H7 (cell line): ENCODE results near the gene TSPAN9. TPM values are rescaled to one million over a fixed set of nuclear protein-coding genes. Genes with fewer than 3 reads are reported as not detected.

ENCODE experiments used
- DNase-seq: peaks from one replicate; pipeline ENCODE4 v3.0.0; 2012
- H3K27me3 ChIP-seq: 2 replicates; pipeline ENCODE4 v1.6.0; 2011; ENCODE audit warnings: mild to moderate bottlenecking, low read length; ENCODE audit not compliant: control insufficient read depth, insufficient read depth
- H3K36me3 ChIP-seq: replicated peaks from 2 replicates; pipeline ENCODE4 v1.5.1; 2011; ENCODE audit warnings: low read length; ENCODE audit not compliant: control insufficient read depth, insufficient read depth
- H3K4me3 ChIP-seq: 2 replicates; pipeline ENCODE4 v1.5.1; 2011; ENCODE audit warnings: low read depth, mild to moderate bottlenecking, control low read depth, low read length, moderate library complexity; ENCODE audit not compliant: insufficient read depth
- total RNA-seq: library from RNA; depleted of rRNA; stranded (reverse); fragments of >200 nt; shearing (Covaris generic); gene quantifications from 2 replicates; pipeline ENCODE4 v1.2.3, GENCODE V29; 2014

Gene TSPAN9
- total RNA-seq, 1 experiment from 2014 or later: 22.4 TPM

DNA sequence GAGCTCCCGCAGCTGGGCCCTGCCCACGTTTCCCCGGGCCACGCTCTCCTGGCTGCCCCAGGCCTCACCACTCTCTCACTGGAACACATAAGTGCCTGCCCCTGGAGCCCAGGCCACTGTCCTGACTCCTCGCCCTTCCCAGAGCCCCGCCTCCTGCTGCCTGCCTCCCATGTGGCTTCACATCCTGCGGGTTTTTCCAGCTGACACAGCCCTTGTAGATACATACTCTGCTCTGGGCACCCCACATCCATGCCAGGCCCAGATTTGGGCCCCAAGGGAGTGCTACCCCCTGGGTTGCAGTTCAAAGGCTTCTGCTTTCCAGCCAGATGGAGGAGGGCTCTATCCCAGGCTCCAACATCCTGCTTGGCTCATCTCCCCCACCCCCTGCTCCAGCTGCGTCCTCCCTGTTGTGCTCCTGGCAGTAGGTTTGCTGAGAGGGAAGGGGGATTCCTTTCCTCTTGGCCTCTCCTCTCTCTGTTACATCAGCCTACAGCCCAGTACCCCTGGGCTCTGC lies 60.1 kb downstream of the TSPAN9 start:
- no peak overlapping the region for H3K4me3 ChIP-seq
- H3K36me3 ChIP-seq: no peaks in the 10 kb centered on the region
- peak; percentile 82 for DNase-seq
- H3K27me3 ChIP-seq: no peaks in the 10 kb centered on the region

GRCh38 chr12:3137814-3138445 lies 60.8 kb downstream of the TSPAN9 start:
- no peaks in the 10 kb centered on the region for H3K27me3 ChIP-seq
- DNase-seq: no peak

DNA sequence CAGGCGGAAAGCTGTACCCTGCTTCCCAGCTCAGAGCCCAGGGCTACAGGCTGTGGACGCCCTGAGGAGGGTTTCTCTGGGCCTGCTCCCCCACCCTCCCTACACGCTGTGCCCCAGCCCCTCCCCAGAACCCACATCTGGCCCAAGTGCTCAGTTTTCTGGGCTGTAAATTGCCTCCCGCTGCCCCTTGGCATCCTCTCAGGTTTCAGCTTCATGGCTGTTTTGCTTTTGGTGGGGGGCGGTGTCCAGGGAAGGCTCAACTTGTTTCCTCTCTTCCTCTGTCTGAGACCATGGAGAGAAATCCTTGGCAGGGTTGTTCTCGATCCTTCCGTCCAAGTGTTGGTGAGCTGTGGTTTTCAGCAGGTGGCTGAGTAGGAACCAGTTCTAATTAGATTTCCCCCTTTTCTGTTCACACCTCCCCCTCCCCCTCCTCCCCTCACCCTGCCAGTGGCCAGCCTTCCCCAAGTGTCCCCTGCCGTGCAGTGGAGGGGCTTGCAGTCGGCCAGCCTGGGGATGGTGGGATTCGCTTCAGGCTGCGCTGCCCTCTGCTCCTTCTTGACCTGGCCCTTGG lies 61.8 kb downstream of the TSPAN9 start:
- H3K36me3 ChIP-seq: no peaks in the 10 kb centered on the region
- no peak for DNase-seq
- H3K4me3 ChIP-seq: no peak overlapping the region
- no peaks in the 10 kb centered on the region for H3K27me3 ChIP-seq

More at GRCh38 chr12:3137814-3138445, 60.8 kb downstream of the TSPAN9 start:
- no peak overlapping the region for H3K4me3 ChIP-seq
- no peaks in the 10 kb centered on the region for H3K36me3 ChIP-seq

DNA sequence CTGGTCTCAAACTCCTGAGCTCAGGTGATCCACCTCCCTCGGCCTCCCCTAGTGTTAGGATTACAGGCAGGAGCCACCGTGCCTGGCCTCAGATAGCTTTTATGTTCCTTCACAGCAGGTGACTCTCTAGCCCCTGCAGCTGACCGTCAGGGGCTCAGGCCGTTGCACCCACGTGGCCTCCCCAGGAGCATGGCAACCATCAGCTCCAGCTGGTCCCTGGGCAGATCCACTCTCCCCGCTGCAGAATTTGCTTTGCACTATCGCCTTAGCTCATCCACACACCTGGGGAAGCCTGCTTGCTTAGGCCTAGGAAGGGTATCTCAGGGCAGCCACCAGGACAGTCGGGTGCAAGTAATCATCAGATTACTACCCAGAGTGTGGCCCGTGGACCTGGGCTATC lies 62.6 kb downstream of the TSPAN9 start:
- no peak for DNase-seq
- no peaks in the 10 kb centered on the region for H3K27me3 ChIP-seq
- no peak overlapping the region for H3K4me3 ChIP-seq
- H3K36me3 ChIP-seq: no peaks in the 10 kb centered on the region

- DNase-seq: no peak
- Histone ChIP-seq H3K27me3 (no peaks in the 10 kb centered on the region), H3K4me3 (no peak overlapping the region), H3K36me3 (no peaks in the 10 kb centered on the region)
These were observed 63.1 kb downstream of the TSPAN9 start for GRCh38 chr12:3140284-3140683.

DNA sequence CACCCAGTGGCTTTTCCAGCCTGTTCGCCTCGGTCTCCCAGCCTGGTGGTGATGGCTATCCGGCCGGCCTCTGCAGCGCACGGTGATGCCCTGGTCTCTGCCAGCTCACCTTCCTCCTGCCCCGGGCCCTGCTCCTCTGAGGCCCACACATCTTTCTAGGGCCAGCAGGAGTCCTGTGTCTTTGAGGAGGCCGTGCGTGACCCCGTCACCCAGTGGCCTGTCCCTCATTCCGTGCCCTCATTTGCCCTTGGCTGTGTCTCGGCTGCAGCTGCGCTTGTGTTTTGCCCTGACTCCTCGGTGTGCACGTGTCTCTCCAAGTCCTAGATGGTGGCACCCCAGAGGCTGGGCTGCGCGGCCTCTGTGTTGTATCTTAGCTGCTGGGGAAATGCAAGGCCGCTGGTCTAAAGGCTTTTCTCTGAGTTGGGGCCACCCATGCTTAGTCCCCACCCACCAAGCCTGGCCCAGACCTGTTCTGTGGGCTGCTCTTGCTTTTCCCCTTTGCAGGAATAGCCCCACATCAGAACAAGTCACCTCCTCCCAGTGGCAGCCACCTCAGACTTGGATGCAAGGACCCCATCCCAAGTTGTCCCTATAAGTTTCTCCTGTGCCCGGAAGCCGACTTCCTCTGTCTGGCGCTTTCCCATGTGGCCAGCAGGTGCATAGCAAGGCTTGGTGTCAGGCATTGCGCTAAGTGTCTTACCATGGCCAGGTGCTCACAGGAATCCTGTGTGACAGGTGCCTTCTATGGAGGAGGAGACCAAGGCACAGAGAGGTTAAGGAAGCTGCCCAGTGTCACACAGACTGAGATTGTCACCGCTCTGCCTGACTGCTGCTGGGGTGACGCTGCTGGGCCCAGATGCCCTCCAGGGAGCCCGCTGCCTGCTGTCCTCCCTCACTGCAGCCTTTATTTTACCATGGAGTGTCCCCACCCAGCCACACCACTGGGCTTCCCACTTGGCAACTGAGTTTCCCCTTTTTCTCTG lies 64.5 kb downstream of the TSPAN9 start:
- Histone ChIP-seq H3K4me3 (no peak overlapping the region), H3K27me3 (no peaks in the 10 kb centered on the region), H3K36me3 (no peaks in the 10 kb centered on the region)
- peak; percentile 69 for DNase-seq

DNA sequence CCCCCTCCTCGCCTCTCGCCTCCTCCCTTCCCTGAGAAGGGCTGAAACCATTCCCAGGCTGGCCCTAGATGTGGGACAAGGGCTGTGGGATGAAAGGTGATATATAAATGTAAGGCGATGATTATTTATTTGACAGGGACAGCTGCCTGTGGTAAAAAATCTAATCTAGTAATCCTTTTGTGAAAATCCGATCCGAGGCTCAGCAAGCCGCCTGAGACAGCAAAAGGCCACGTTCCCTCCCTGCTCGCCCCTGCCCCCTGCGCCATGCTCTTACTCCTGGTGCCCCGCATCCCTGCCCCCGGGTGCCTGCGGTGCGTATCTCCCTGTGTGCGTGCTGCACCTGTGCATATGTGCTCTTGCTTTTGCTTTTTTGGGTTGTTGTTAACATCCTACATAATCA lies 65.2 kb downstream of the TSPAN9 start:
- Histone ChIP-seq H3K27me3 (no peaks in the 10 kb centered on the region), H3K4me3 (no peak overlapping the region), H3K36me3 (no peaks in the 10 kb centered on the region)
- no peak for DNase-seq

- Histone ChIP-seq H3K27me3 (no peaks in the 10 kb centered on the region), H3K4me3 (no peak overlapping the region), H3K36me3 (no peaks in the 10 kb centered on the region)
- DNase-seq: no peak
These were observed 67.3 kb downstream of the TSPAN9 start for GRCh38 chr12:3144495-3144894.

GRCh38 chr12:3145033-3145432 lies 67.9 kb downstream of the TSPAN9 start:
- no peaks in the 10 kb centered on the region for H3K36me3 ChIP-seq
- H3K27me3 ChIP-seq: no peaks in the 10 kb centered on the region
- no peak for DNase-seq
- H3K4me3 ChIP-seq: no peak overlapping the region

DNA sequence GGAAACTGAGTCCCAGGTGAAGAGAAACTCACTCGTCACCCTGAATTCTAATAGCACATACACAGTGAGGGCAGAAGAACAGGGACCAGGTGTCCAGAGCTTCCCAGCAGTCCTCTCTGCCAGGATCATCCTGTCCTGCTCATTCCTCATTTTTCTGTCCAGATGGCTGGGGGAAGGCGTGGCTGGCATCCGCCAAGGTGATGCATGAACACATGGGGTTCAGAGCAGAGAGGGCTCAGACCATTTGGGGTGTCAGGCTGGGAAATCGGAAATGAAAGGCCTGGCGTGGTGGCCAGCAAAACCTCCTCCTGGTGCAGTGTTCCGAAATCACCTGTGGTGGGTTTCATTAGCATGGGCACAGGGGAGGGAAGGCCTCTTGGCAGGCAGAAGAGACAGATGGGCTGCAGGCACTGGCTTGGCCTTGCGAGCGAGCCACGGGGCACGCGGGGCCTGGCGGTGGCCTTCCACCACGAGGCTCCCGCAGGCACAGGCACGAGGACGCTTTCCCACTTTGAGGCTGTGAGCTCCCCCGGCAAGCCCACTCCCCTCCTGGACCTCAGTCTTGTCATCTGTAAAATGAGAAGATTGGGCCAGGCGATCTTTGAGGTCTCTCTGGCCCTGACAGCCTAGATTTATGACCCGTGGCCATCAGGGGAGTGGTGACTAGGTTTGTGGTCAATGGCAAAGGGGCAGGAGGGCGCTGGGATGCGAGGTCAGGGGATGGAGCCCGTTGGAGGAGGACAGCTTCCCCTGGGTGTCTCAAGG lies 68.5 kb downstream of the TSPAN9 start:
- H3K4me3 ChIP-seq: no peak overlapping the region
- no peaks in the 10 kb centered on the region for H3K27me3 ChIP-seq
- no peak for DNase-seq
- no peaks in the 10 kb centered on the region for H3K36me3 ChIP-seq

DNA sequence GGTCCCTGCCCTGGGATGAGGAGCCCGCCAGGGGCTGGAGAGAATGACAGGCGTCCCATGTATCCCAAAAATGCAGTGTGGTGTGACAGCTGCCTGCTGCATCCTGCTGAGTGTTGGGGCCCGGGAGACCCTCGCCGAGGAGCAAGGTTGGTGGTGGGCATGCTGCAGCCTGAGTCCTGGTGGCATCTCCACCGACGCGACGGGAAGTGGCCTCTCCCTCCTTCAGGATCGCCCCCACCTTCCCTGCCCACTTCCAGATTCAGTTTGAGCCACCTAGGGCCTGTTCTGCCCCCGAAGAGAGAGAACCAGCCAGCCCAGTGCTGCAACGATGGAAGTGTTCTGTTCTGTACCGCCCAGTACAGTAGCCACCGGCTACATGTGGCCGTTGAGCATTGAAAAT lies 70.1 kb downstream of the TSPAN9 start:
- no peaks in the 10 kb centered on the region for H3K36me3 ChIP-seq

GRCh38 chr12:3148366-3149000 lies 71.3 kb downstream of the TSPAN9 start:
- no peaks in the 10 kb centered on the region for H3K27me3 ChIP-seq
- H3K4me3 ChIP-seq: no peak overlapping the region
- H3K36me3 ChIP-seq: no peaks in the 10 kb centered on the region
- peak; percentile 67 for DNase-seq

More for the DNA sequence above, 70.1 kb downstream of the TSPAN9 start:
- DNase-seq: no peak
- Histone ChIP-seq H3K4me3 (no peak overlapping the region), H3K27me3 (no peaks in the 10 kb centered on the region)

GRCh38 chr12:3149515-3150307 lies 72.5 kb downstream of the TSPAN9 start:
- no peak overlapping the region for H3K4me3 ChIP-seq
- H3K36me3 ChIP-seq: no peaks in the 10 kb centered on the region
- no peak for DNase-seq
- H3K27me3 ChIP-seq: no peaks in the 10 kb centered on the region
